LNCaP clone FGC (cell line): ENCODE results near the gene SCAF4.
"Not testable (repeated sequence)": the region's sequence is repeated elsewhere in the genome, so short reads cannot be mapped to it uniquely, and the experiment has no call there.

Experiments
- DNase-seq: peaks from one replicate; pipeline ENCODE4 v3.0.0-alpha.2; 2011; ENCODE audit warnings: low read depth
- H3K4me3 ChIP-seq: 2 replicates; pipeline ENCODE4 v1.5.1; 2011; ENCODE audit warnings: mild to moderate bottlenecking, low read depth, low read length, control low read depth
- CTCF ChIP-seq: IDR thresholded peaks from 2 replicates; pipeline ENCODE4 v1.5.1; 2012; ENCODE audit warnings: mild to moderate bottlenecking; ENCODE audit not compliant: control insufficient read depth, insufficient read depth; ENCODE audit errors: extremely low read depth

Gene SCAF4

GRCh38 chr21:31743712-31744111 lies 11.8 kb upstream of the SCAF4 start:
- DNase-seq: no peak
- no peak overlapping the region for H3K4me3 ChIP-seq
- no peak for TF ChIP-seq CTCF

- H3K4me3 ChIP-seq: no peak overlapping the region
- DNase-seq: no peak
- TF ChIP-seq CTCF: no peak
Measured at GRCh38 chr21:31741116-31741515, 9.2 kb upstream of the SCAF4 start.

DNA sequence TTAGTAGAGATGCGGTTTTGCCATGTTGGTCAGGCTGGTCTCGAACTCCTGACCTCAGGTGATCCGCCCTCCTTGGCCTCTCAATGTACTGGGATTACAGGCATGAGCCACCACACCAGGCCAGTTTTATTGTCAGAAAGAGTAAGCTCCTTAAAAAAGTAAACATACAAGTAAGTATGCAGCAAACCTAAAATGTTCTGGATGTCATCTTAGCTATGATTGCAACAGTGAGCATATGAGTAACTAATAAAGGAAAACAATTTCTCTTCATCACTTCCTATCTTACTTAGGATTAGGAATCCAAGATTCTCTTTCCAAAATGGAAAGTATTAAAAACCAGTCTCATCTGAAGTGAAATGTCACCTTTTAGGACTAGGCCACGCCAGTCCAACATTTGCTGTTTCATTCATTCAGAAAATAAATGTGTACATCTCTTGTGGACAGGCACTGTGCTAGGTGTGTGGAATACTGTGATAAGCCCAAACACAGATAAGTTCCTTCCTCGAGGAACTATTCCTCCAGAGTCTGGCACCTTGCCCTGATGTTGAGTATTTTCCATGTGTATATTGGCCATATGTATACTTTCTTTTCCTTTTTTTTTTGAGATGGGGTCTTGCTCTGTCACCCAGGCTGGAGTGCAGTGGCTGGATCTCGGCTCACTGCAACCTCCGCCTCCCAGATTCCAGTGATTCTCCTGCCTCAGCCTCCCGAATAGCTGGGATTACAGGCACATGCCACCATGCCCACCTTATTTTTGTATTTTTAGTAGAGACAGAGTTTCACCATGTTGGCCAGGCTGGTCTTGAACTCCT lies 5.9 kb upstream of the SCAF4 start:
- not testable (repeated sequence) for H3K4me3 ChIP-seq, DNase-seq

- DNase-seq: no peak
- no peak overlapping the region for H3K4me3 ChIP-seq
- no peak for TF ChIP-seq CTCF
Measured at GRCh38 chr21:31735511-31735992, 3.6 kb upstream of the SCAF4 start.

- H3K4me3 ChIP-seq: no peak overlapping the region
- DNase-seq: no peak
- no peak for TF ChIP-seq CTCF
Measured at GRCh38 chr21:31733551-31734149, 1.7 kb upstream of the SCAF4 start.

DNA sequence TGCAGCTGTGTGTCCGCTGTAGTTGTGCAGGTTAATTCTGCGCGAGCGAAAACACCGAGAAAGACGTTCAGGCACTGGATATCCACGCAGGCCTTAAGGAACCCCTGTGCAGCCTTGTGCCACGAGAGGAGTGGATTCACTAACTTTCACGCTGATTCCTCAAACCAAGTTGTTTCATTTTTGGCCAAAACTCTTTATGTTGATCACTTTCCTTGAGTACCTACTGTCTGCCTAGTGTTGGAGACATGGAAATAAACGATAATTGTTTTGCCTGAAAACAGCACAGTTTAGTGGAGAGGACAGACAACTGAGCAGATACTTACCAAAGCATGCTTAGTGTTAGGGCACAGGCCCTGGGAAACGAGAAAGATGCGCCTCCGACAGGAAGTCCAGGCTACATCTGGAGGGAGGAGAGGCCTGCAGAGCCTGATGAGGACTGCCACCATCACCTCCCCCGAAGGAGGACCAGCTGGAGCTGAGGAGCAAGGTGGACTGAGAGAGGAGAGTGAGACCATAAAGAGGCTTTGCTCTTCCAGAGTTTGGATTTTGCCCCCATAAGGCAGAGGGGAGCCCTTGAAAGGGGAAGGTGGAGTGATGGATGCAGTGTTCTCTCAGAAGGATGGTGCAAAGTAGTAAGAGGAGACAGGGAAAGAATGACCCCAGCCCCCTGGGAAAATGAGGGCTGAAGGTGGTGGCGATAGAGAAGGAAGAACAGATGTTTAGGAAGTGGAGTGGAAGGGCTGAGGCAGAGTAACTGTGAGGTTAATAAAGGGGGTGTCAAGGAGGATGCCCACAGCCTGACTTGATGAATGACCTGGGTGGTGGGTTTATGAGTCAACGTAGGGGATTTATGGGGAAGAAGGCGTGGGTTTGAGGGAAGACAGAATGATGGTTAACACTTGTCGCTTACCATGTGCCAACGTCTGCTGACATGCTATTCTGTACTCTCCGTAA lies 956 bp upstream of the SCAF4 start:
- H3K4me3 ChIP-seq: peak overlapping the region; percentile 60
- no peak for TF ChIP-seq CTCF
- no peak for DNase-seq
